ENCODE data around the gene FCN1.

DNA sequence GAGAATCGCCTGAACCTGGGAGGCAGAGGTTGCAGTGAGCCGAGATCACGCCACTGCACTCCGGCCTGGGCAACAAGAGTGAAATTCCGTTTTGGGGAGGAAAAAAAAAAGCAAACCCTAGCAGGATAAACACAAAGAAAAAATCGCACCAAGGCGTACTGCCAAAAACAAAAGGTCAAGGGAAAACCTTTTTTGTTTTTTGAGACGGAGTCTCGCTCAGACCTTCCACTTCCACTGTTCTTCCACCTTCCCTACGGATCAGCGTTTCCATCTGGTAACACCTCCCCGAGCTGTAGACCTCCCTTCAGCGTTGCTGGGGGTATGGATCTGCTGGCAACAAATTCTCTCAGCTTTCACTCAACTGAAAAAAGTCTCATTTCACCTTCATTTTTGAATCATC is 57.2 kb downstream of the FCN1 start:
- TF ChIP-seq, protein P1, sequence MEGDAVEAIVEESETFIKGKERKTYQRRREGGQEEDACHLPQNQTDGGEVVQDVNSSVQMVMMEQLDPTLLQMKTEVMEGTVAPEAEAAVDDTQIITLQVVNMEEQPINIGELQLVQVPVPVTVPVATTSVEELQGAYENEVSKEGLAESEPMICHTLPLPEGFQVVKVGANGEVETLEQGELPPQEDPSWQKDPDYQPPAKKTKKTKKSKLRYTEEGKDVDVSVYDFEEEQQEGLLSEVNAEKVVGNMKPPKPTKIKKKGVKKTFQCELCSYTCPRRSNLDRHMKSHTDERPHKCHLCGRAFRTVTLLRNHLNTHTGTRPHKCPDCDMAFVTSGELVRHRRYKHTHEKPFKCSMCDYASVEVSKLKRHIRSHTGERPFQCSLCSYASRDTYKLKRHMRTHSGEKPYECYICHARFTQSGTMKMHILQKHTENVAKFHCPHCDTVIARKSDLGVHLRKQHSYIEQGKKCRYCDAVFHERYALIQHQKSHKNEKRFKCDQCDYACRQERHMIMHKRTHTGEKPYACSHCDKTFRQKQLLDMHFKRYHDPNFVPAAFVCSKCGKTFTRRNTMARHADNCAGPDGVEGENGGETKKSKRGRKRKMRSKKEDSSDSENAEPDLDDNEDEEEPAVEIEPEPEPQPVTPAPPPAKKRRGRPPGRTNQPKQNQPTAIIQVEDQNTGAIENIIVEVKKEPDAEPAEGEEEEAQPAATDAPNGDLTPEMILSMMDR (IDR thresholded peaks at IDR 0.05), result no peak
- TF ChIP-seq POLR2A (IDR thresholded peaks at IDR 0.05), result no peak
